NCI-H1417 (cell line): Measurements from ENCODE around the gene IFITM5.
A peak's percentile ranks its signal among the peaks of the same experiment; 100 is the strongest.

ENCODE experiments used
- DNase-seq, 3 experiments: peaks; one replicate each; lab custom pipeline; 2025; lab: John Stamatoyannopoulos, UW

Gene IFITM5

GRCh38 chr11:283405-284104 lies 15.8 kb downstream of the IFITM5 start:
- DNase-seq = no peak

GRCh38 chr11:282630-283360 lies 16.5 kb downstream of the IFITM5 start:
- DNase-seq = no peak

- no peak for DNase-seq
These were observed 17.2 kb downstream of the IFITM5 start for GRCh38 chr11:282171-282570.

GRCh38 chr11:281486-282161 lies 17.7 kb downstream of the IFITM5 start:
- DNase-seq = no peak

- no peak for DNase-seq
These were observed 18.4 kb downstream of the IFITM5 start for GRCh38 chr11:280706-281485.

- DNase-seq = no peak
These were observed 19.2 kb downstream of the IFITM5 start for GRCh38 chr11:279966-280705.

GRCh38 chr11:279040-279965 lies 20.0 kb downstream of the IFITM5 start:
- no peak for DNase-seq

- DNase-seq = no peak
These were observed 21.1 kb downstream of the IFITM5 start, which contains the start of gene NLRP6 for GRCh38 chr11:278001-278951. TSS of gene NLRP6 (plus strand) at chr11:278407. CDS start at chr11:278570, 163 bp downstream.

GRCh38 chr11:276219-276618 lies 23.1 kb downstream of the IFITM5 start:
- no peak for DNase-seq

GRCh38 chr11:272931-273198 lies 26.5 kb downstream of the IFITM5 start:
- DNase-seq = no peak

GRCh38 chr11:272195-272930 lies 27.0 kb downstream of the IFITM5 start:
- DNase-seq = no peak

- no peak for DNase-seq
These were observed 28.0 kb downstream of the IFITM5 start for GRCh38 chr11:271319-271715.

GRCh38 chr11:270451-271318 lies 28.6 kb downstream of the IFITM5 start:
- DNase-seq = no peak

GRCh38 chr11:269146-269890 lies 30.0 kb downstream of the IFITM5 start:
- no peak for DNase-seq

GRCh38 chr11:268716-269145 lies 30.6 kb downstream of the IFITM5 start:
- peak in 1 of 3 experiments; percentile 29 for DNase-seq

GRCh38 chr11:267491-267994 lies 31.8 kb downstream of the IFITM5 start:
- DNase-seq = peak in 1 of 3 experiments; percentile 48
